Osteocyte (in vitro differentiated cells): ENCODE results near the gene NGEF. TPM values are rescaled to one million over a fixed set of nuclear protein-coding genes. Genes with fewer than 3 reads are reported as not detected.

Experiments
- DNase-seq: peaks from one replicate; pipeline ENCODE4 v3.0.0; 2021; ENCODE audit warnings: mixed read lengths; ENCODE audit not compliant: unreplicated experiment; ENCODE audit errors: extremely low spot score
- H3K27ac Mint-ChIP-seq: one replicate; pipeline ENCODE4 v1.8.0; 2021; ENCODE audit warnings: mild to moderate bottlenecking, mixed read lengths; ENCODE audit not compliant: unreplicated experiment
- H3K27me3 Mint-ChIP-seq: one replicate; pipeline ENCODE4 v1.8.0; 2021; ENCODE audit warnings: mixed read lengths; ENCODE audit not compliant: unreplicated experiment
- H3K36me3 Mint-ChIP-seq: one replicate; pipeline ENCODE4 v1.8.0; 2021; ENCODE audit warnings: mixed read lengths; ENCODE audit not compliant: unreplicated experiment
- H3K4me1 Mint-ChIP-seq: one replicate; pipeline ENCODE4 v1.8.0; 2021; ENCODE audit warnings: mixed read lengths; ENCODE audit not compliant: unreplicated experiment
- H3K4me3 Mint-ChIP-seq: one replicate; pipeline ENCODE4 v1.8.0; 2021; ENCODE audit warnings: mild to moderate bottlenecking, moderate library complexity, mixed read lengths; ENCODE audit not compliant: unreplicated experiment
- H3K9me3 Mint-ChIP-seq: one replicate; pipeline ENCODE4 v1.8.0; 2021; ENCODE audit warnings: mixed read lengths; ENCODE audit not compliant: unreplicated experiment
- CTCF ChIP-seq: fragments of 200-600 bp; sonication (generic); IDR thresholded peaks from 2 replicates; pipeline ENCODE4 v1.5.0; 2021; ENCODE audit warnings: antibody characterized with exemption, mild to moderate bottlenecking, moderate library complexity
- total RNA-seq: library from RNA; stranded (reverse); gene quantifications from 2 replicates; pipeline ENCODE4 v1.2.1, GENCODE V29; 2021

Gene NGEF
- total RNA-seq, 1 donor from 2014 or later = 0.27 TPM

- peaks cover 54% of the 10 kb centered on the region for H3K27me3 Mint-ChIP-seq
- no peak overlapping the region for H3K4me3 Mint-ChIP-seq
- TF ChIP-seq CTCF = no peak
- no peak for DNase-seq
- peaks cover 8% of the 10 kb centered on the region for H3K4me1 Mint-ChIP-seq
- H3K9me3 Mint-ChIP-seq = no peaks in the 10 kb centered on the region
- no peaks in the 10 kb centered on the region for H3K36me3 Mint-ChIP-seq
- H3K27ac Mint-ChIP-seq = no peak overlapping the region
Observed at GRCh38 chr2:233048569-233049193, 35.6 kb upstream of the NGEF start.

GRCh38 chr2:233047667-233048066 is 34.6 kb upstream of the NGEF start:
- peaks cover 55% of the 10 kb centered on the region for H3K27me3 Mint-ChIP-seq
- H3K36me3 Mint-ChIP-seq = no peaks in the 10 kb centered on the region
- no peak for TF ChIP-seq CTCF
- no peaks in the 10 kb centered on the region for H3K9me3 Mint-ChIP-seq
- H3K27ac Mint-ChIP-seq = no peak overlapping the region
- DNase-seq = no peak
- H3K4me3 Mint-ChIP-seq = no peak overlapping the region
- peaks cover 7% of the 10 kb centered on the region for H3K4me1 Mint-ChIP-seq

GRCh38 chr2:233047206-233047605 is 34.1 kb upstream of the NGEF start:
- Mint-ChIP-seq H3K9me3 (no peaks in the 10 kb centered on the region), H3K4me3 (no peak overlapping the region), H3K4me1 (peaks cover 7% of the 10 kb centered on the region), H3K27ac (no peak overlapping the region), H3K36me3 (no peaks in the 10 kb centered on the region), H3K27me3 (peaks cover 60% of the 10 kb centered on the region)
- no peak for TF ChIP-seq CTCF
- no peak for DNase-seq

- no peak for DNase-seq
- Mint-ChIP-seq H3K36me3 (no peaks in the 10 kb centered on the region), H3K27ac (no peak overlapping the region), H3K27me3 (peaks cover 64% of the 10 kb centered on the region), H3K4me3 (no peak overlapping the region), H3K9me3 (no peaks in the 10 kb centered on the region), H3K4me1 (peaks cover 4% of the 10 kb centered on the region)
- no peak for TF ChIP-seq CTCF
Observed at GRCh38 chr2:233044974-233045605, 32.0 kb upstream of the NGEF start.

- H3K36me3 Mint-ChIP-seq = no peaks in the 10 kb centered on the region
- no peaks in the 10 kb centered on the region for H3K9me3 Mint-ChIP-seq
- peaks cover 43% of the 10 kb centered on the region for H3K27me3 Mint-ChIP-seq
- H3K4me3 Mint-ChIP-seq = no peak overlapping the region
- no peak for TF ChIP-seq CTCF
- no peak for DNase-seq
- no peak overlapping the region for H3K27ac Mint-ChIP-seq
- peaks cover 4% of the 10 kb centered on the region for H3K4me1 Mint-ChIP-seq
Observed at GRCh38 chr2:233042549-233042948, 29.5 kb upstream of the NGEF start.
